Stimulated activated naive CD8-positive, alpha-beta T cell treated with anti-CD3 and anti-CD28 coated beads, Interleukin-15, Interleukin-2, amounts not matched to agents 100 U/mL and 50 U/mL, for 24 hours (primary cell): Measurements from ENCODE around the gene SIAH1.
"Not testable (repeated sequence)": the region's sequence is repeated elsewhere in the genome, so short reads cannot be mapped to it uniquely, and the experiment has no call there.

Source experiments
- ATAC-seq: fragments of 150-1000 bp; cut with Tn5 transposase; one replicate; pipeline ENCODE4 v1.10.0; 2021
- DNase-seq: peaks from one replicate; pipeline ENCODE4 v3.0.0; 2021

Gene SIAH1

DNA sequence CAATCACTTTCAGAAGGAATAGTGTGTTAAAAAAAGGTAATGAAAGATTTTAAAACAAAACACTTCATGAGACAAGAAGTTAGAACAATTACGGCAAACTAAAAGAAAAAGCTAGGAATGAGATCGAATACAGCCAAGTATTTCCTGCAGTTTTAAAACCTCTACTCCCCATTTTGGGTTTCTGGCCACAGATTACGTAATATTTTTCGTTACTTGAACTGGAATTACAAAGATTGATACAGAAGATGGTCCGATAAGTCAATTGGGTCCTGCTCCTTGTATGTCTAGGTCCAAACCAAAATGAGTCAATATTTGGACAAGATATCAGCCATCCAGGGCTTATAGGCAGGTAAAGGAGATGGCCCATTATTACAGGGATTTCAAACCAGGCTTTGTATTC, 52.2 kb downstream of the SIAH1 start:
- DNase-seq: no peak
- no peak for ATAC-seq

DNA sequence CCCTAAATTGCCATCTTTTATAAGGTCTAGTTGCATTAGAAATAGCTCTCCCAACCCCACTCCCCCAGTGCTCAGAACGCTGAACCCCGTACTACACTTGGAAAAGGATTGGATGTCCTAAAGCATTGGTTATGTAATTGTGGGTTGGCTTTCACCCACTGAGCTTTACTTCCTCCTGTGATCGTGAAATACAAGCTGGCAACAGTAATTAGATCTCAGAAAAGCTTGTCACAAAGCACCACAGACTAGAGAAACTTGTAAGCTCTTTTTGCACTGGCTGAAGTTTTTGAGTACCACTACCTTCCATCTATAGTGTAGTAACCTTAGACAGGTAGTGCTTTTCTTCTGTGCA, 54.4 kb downstream of the SIAH1 start:
- ATAC-seq (no peak), DNase-seq (no peak)

DNA sequence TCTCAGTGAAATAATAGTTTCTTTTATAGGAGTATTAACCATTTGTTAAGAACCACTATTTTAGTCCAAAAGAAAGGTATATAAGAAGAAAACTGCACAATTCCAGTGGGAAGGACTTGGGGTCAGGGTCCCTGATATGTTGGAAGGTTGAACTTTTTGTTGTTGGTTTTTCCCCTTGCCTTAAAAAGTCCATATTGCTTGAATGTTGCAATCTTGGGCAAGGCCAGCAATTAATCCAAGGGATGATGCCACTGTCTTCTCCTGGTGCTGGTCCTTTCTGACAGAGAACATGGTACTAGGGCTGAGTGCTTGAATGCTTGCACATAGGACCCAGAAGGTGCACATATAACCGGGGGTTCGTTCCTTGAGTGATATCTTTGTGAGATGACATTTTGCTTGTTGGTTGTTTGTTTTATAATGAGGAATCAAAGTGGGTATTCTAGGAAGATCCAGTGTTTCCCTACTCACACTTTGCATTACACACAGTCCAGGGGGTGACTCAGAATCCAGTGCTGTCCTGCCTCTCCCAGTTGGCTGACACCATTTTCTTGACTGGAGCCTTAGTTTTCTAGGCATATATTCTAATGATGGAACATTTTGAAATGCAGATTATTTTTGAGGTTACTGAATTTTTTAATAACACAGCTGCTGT, 54.9 kb downstream of the SIAH1 start:
- no peak for DNase-seq
- ATAC-seq: no peak

DNA sequence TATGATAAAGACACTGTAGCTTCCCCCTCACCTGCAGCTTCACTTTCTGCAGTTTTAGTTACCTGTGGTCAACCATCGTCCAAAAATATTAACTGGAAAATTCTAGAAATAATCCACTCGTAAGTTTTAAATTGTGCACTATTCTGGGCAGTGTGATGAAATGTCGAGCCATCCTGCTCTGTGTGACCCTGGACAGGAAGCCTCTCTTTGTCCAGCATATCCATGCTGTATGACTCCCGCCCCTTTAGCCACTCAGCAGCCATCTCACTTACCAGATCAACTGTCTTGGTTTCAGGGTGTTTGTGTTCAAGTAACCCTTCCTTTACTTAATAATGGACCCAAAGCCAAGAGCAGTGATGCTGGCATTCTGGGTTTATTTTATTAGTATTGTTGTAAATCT, 56.1 kb downstream of the SIAH1 start:
- ATAC-seq: no peak
- DNase-seq: no peak

DNA sequence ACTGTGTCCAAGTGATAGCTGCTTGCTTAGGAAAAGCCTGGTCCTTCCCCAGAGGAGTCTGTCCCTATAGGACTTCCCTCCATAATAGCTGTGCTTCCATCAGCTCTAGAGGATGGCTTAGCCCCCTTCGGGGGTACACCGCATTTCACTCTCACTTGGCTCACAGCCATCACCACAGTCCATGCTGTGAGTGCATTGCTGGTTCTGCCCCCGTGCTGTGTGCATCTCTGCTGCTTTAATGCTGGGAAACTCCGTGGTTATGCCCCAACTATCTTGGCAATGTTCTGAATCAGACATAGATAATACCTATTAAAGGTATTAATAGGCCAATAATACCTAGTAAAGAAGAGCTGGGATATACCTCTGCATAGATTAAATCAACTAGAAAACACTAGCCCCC, 58.3 kb downstream of the SIAH1 start:
- DNase-seq (no peak), ATAC-seq (no peak)

DNA sequence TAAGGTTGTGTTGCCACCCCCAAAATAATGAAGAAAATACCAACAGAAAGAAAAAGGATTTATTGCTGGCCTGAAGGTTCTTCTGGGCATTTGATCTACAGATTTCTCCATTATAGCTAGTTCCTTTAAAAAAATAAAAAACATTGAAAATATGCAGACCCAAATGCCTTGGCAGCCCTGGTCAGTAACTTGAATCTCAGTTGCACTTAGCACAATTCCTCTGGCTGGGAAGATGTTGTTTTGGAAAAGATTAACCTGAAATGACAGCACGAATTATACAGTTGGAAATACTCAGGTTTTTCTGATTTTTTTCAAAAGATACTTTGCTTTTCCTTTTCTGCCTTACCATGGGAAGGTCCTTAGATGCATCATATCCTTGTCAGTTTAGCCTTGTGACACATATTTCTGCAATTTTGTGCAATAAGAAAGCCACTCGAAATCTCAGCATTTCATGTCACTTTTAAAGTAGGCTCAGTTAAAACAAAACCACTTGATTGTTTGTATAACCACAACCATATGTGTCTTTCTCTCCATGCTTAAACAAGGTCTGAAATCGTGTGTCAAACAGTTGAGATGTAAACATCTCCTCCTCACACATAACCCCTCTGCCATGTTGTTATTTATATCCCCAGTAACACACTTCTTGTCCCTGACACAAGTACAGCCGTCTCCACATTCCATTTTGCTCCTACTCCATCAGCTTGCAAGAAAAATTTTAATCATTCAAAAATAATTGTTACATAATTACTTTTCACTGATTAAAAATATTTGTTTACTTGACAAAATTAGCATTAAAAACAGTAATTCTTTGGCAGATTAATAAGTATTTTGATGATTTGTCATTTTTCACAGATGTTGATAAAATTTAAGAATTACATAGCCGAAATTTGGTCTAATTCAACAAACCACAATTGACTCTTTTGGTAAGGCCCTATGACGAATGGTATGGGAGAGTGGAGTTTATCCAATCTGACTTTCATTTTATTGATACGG, 61.1 kb downstream of the SIAH1 start:
- ATAC-seq: no peak
- DNase-seq: no peak

DNA sequence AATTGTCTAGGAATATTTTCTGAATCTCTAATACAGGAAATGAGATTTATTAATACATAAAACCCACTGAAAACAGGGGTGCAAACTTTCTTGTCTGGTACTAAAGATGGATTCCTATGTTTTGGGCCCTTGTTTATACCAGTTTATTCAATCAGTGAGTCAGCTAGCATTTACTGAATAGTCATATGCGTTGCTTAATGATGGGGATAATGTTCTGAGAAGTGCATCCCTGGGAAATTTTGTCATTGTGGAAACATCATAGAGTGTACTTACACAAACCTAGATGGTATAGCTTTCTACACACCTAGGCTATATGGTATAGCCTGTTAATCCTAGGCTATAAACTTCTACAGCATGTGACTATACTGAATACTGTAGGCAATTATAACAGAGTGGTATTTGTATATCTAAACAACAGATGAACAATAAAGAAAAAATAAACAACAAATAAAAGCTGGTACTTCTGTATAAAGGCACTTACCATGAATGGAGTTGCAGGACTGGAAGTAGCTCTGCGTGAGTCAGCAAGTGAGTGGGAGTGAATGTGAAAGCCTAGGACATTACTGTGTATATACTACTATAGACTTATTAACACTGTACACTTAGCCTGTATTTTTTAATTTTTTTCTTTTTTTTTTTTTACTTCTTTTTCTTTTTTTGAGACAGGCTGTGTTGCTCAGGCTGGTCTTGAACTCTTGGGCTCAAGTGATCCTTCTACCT, 63.7 kb downstream of the SIAH1 start:
- no peak for DNase-seq
- ATAC-seq: peak; percentile 70

DNA sequence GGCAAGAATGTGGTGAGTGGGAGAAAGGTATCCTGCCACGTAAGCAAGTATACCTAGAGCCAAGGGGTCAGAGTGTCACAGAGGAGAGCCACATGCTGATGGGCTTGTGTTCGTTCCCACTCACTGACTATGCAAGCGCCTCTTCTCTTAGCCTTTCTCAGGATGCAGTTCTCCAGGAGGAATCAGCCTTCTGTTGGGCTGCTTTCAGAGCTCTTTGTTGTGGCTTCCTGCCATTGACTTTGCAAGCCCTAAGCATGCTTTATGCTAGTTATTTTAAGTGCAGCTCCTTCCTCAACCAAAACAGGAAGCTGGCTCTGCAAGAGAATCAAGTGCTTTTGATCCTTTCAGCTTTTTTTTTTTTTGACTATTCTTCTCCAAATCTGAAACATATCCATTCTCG, 66.6 kb downstream of the SIAH1 start:
- DNase-seq: no peak
- peak; percentile 35 for ATAC-seq

DNA sequence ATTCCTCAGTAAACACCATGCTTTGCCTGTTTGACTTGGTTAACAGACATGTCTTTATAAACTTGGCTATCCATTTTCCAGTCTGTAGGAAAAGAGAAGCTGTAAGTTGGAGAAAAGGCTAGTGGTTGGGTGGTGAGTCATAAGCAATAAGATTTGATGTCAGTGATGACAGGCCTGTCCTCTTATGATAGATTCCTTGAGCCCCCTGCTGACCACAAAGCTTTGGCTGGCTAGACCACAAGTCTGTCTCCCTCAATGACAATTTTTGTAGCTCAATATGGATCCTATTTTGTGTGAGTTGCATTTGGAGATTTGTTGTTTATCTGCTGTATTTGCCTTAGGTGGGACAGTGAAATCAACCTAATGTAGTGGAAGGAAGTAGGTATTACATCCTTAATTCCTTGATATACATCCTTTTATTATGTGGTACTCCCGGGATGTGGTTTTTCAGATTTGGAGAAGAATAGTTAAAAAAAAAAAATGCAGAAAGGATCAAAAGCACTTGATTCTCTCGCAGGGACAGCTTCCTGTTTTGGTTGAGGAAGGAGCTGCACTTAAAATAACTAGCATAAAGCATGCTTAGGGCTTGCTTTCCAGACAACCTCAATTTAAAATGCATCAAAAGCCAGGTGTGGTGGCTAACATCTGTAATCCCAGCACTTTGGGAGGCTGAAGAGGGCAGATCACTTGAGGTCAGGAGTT, 67.4 kb downstream of the SIAH1 start:
- peak; percentile 22 for DNase-seq

DNA sequence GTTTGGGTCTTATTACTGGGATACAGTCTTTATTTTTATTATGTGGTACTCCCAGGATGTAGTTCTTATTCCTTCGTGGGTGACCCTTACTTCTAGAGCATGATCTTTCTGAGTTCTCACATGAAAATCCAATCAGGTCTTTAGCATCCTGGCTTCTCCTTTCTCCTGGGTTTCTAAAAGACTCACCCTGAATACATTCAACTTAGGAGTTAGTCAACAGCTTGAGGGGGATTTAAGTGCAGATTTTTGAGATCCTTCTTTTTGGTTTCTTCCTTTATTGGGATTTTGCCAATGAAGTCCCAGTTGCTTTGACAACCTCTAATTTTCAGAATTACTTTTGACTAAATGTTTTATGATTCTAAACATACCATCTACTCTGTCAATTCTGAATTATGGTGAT, 68.2 kb downstream of the SIAH1 start:
- no peak for DNase-seq
- no peak for ATAC-seq

More for the DNA sequence above, 67.4 kb downstream of the SIAH1 start:
- peak; percentile 66 for ATAC-seq

DNA sequence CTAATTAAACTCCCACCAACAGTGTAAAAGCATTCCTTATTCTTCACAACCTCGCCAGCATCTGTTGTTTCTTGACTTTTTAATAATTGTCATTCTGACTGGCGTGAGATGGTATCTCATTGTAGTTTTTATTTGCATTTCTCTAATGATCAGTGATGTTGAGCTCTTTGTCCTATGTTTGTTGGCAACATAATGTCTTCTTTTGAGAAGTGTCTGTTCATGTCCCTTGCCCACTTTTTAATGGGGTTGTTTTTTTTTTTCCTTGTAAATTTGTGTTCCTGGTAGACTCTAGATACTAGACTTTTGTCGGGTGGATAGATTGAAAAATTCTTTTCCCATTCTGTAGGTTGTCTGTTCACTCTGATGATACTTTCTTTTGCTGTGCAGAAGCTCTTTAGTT, 71.3 kb downstream of the SIAH1 start:
- ATAC-seq, DNase-seq: not testable (repeated sequence)

DNA sequence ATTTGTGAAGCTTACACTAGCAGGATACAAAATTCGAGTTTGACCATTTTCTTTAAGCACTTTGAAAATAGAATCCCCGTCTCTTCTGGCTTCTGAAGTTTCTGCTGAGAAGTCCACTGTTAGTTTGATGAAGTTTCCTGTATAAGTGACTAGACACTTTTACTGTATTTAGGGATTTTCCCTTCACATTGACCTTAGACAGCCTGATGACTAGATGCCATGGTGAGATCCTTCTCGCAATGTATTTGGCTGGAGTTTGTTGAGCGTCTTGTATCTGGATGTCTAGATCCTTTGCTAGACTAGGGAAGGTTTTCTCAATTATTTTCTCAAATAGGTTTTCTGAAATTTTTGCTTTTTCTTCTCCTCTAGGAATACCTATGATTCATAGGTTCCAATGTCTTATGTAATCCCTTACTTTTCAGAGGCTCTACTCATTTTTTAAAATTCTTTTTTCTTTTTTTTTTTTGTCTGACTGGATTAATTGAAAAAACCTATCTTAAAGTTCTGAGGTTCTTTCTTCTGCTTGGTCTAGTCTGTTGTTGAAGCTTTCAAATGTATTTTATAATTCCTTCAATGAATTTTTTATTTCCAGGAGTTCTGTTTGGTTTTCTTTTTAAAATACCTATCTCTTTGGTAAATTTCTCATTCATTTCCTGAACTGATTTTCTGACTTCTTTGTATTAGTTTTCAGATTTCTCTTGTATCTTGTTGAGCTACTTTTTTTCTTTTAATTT, 74.1 kb downstream of the SIAH1 start:
- no peak for DNase-seq
- ATAC-seq: no peak
